ENCODE measurements around the gene ARID1B.

DNA sequence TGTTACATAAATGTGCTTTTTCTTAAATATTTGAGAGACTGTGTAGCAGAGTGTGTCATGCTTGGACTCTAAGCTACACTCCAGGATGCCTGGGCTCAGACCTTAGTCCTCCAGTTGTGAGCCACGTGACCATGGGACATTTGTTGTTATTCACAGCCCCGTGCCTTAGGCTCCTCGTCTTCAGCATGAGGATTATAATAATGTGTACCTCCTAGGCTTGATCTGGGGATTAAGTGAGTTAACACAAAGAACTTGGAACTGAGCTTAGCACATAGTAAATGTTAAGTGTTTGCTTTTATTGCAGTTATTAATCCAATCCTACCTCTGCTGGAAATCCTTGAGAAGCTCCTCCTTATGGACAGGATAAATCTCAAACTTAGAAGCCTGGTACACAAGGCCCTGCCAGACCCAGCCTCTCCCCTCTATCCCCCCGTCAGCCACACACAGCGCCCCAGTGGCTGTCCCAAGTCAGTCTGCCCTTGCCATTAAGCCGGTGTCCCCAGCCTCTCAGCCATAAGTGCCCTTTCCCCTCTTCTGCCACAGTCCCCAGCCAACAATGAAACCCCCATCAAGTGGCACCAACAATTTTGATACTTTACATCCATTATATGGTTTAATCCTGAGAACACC lies 368.6 kb downstream of the ARID1B start:
- TF ChIP-seq, protein P1, sequence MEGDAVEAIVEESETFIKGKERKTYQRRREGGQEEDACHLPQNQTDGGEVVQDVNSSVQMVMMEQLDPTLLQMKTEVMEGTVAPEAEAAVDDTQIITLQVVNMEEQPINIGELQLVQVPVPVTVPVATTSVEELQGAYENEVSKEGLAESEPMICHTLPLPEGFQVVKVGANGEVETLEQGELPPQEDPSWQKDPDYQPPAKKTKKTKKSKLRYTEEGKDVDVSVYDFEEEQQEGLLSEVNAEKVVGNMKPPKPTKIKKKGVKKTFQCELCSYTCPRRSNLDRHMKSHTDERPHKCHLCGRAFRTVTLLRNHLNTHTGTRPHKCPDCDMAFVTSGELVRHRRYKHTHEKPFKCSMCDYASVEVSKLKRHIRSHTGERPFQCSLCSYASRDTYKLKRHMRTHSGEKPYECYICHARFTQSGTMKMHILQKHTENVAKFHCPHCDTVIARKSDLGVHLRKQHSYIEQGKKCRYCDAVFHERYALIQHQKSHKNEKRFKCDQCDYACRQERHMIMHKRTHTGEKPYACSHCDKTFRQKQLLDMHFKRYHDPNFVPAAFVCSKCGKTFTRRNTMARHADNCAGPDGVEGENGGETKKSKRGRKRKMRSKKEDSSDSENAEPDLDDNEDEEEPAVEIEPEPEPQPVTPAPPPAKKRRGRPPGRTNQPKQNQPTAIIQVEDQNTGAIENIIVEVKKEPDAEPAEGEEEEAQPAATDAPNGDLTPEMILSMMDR (IDR thresholded peaks at IDR 0.05) = no peak
- no peak for TF ChIP-seq EZH2 (IDR thresholded peaks at IDR 0.05; ENCODE audit: borderline replicate concordance, insufficient read depth, low read depth, low read length, poor library complexity, severe bottlenecking)
